ENCODE measurements around the gene PRDM7.

DNA sequence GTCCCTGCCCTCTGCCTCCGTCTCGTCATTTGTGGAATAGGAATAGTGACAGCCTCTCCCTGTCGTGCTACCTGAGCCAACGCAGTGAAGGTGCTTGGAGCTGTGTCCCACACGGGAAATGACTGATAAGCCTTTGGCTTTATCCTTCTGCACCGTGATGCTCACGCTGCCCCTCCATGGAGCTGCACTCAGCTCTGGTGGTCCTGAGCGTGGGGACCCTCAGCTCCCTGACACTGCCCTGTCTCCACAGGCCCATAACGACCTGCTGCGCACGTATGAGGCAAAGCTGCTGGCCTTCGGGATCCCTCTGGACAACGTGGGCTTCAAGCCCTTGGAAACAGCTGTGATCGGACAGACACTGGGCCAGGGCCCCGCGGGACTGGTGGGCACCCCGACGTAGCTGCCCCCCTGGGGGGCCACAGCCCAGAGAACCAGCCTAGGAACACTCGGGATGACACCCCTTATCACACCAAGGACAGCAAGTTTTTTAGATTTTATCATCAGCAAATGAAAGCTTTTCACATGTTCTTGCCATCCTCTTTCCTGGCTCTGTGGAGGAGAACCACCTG, 34.1 kb downstream of the PRDM7 start:
- TF ChIP-seq CTCF (conservative IDR thresholded peaks at IDR 0.05; ENCODE audit: low read depth, low read length), result no peak
- no peak for TF ChIP-seq EZH2 (IDR thresholded peaks at IDR 0.05; ENCODE audit: borderline replicate concordance, low read depth, low read length, poor library complexity, severe bottlenecking)

All from A673 (cell line).